Stimulated activated naive CD8-positive, alpha-beta T cell treated with anti-CD3 and anti-CD28 coated beads, Interleukin-15, amount 100 ng/mL, for 72 hours (primary cell): Measurements from ENCODE around the gene ENOPH1.
"Not testable (repeated sequence)": the region's sequence is repeated elsewhere in the genome, so short reads cannot be mapped to it uniquely, and the experiment has no call there.

Experiments used
- ATAC-seq: fragments of 150-1000 bp; cut with Tn5 transposase; 2 replicates; pipeline ENCODE4 v1.10.0; 2021; ENCODE audit warnings: mild to moderate bottlenecking, moderate library complexity
- DNase-seq, 2 donors: peaks; one replicate each; pipeline ENCODE4 v3.0.0; 2021 to 2022
- H3K27ac Mint-ChIP-seq, 2 donors: one replicate each; pipeline ENCODE4 v1.8.0; 2022; ENCODE audit warnings: mild to moderate bottlenecking in 2 of 2, mixed read lengths in 2 of 2, moderate library complexity in 2 of 2
- H3K27me3 Mint-ChIP-seq: one replicate; pipeline ENCODE4 v1.8.0; 2022; ENCODE audit warnings: mixed read lengths
- H3K4me1 Mint-ChIP-seq: one replicate; pipeline ENCODE4 v1.8.0; 2022; ENCODE audit warnings: mild to moderate bottlenecking, mixed read lengths
- H3K4me3 Mint-ChIP-seq, 2 donors: one replicate each; pipeline ENCODE4 v1.8.0; 2022; ENCODE audit warnings: mild to moderate bottlenecking in 2 of 2, mixed read lengths in 2 of 2, moderate library complexity in 1 of 2
- H3K9me3 Mint-ChIP-seq, 2 donors: one replicate each; pipeline ENCODE4 v1.8.0; 2022; ENCODE audit warnings: mixed read lengths in 2 of 2

Gene ENOPH1

GRCh38 chr4:82430193-82430963 is at the start of gene ENOPH1, which contains the start of gene HNRNPDL:
TSS of gene ENOPH1 (plus strand) at chr4:82430590. CDS start at chr4:82430830, 240 bp downstream.
TSS of gene HNRNPDL (minus strand) at chr4:82430462. CDS start at chr4:82429690, 772 bp downstream.
- peak within 1 kb of the TSS; percentile 97 to 99 for H3K27ac Mint-ChIP-seq
- H3K27me3 Mint-ChIP-seq: no peaks in the 10 kb centered on the region
- ATAC-seq: peak; percentile 81
- peak within 1 kb of the TSS; percentile 97 to 100 for H3K4me3 Mint-ChIP-seq
- H3K9me3 Mint-ChIP-seq: no peaks in the 10 kb centered on the region
- peaks cover 75% of the 10 kb centered on the region for H3K4me1 Mint-ChIP-seq
- peak; percentile 99 for DNase-seq

DNA sequence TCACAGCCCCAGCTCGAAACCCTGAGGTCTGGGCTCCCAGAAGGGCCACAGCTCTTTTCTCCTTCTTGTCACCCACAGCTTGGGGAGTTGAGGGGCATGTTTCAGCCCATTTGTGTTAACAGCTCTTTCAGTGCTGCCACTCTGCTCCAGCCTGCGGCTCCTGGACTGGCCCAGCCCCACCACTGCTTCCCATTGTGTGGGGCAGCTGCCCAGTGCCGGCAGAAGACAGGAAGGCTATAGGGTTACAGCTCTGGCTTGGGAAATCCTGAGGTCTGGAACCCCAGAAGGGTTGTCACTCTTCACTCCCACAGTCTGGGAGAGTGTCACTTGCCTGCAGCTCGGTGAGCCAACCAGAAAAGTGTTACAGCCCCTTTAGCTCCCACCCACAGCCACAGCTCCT is 49.6 kb upstream of the ENOPH1 start:
- Mint-ChIP-seq H3K9me3 (peaks cover 2 to 7% of the 10 kb centered on the region in 2 donors), H3K27me3 (peaks cover 4% of the 10 kb centered on the region), H3K4me1 (peaks cover 15% of the 10 kb centered on the region), H3K27ac (no peak overlapping the region), H3K4me3 (no peak overlapping the region)
- ATAC-seq (no peak), DNase-seq (no peak)

DNA sequence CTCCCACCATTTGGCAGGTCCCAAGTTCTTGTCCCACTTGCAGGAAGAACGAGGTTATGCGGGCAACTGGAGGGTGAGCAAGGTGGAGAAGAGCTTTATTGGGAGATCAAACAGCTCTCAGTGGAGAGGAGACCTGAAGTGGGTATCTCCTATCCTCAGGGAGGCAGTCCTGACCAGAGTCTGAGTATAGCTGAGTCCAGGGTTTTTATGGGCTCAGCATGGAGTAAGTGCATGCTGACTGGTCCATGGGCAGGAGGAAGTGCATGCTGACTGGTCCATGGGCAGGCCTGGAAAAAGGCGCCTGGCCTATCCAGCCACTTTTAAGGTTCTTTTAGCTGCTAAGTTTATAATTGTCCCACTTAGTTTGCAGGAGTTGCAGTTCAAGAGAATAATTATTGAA is 49.2 kb upstream of the ENOPH1 start:
- ATAC-seq (no peak), DNase-seq (no peak)
- peaks cover 11% of the 10 kb centered on the region for H3K4me1 Mint-ChIP-seq
- no peak overlapping the region for H3K27ac Mint-ChIP-seq
- peaks cover 8% of the 10 kb centered on the region for H3K27me3 Mint-ChIP-seq
- H3K9me3 Mint-ChIP-seq: peaks cover 3 to 7% of the 10 kb centered on the region in 2 donors
- H3K4me3 Mint-ChIP-seq: no peak overlapping the region

DNA sequence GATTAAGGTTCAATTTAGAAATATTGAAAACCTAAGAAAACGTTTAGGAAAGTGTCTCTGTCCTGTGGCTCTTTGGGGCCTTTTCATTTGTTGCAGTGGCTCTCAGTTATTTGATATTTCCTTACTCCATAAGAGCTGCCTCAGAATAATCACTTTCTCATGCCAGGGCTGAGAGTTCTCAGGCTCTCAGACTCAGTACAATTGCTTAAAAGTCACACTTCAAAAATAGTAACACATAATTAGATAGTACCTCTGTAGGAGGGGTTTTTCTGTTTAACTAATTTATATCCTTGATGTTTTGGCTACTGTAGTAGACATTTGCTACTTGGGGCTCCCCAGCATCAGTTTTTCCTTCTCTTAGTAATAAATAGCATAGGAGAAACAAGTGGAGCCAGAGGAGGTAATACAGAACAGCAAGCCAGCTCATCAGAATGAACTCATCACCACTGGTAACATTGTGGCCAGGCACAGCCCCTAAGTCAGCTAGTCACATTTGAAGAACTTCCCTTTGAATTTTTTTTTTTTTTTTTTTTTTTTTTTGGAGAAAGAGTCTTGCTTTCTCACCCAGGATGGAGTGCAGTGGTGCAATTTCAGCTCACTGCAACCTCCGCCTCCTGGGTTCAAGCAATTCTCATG is 48.6 kb upstream of the ENOPH1 start:
- ATAC-seq (no peak), DNase-seq (no peak)
- Mint-ChIP-seq H3K27ac (no peak overlapping the region), H3K4me1 (peaks cover 6% of the 10 kb centered on the region), H3K4me3 (no peak overlapping the region), H3K9me3 (peaks cover 3 to 7% of the 10 kb centered on the region in 2 donors), H3K27me3 (peaks cover 8% of the 10 kb centered on the region)

DNA sequence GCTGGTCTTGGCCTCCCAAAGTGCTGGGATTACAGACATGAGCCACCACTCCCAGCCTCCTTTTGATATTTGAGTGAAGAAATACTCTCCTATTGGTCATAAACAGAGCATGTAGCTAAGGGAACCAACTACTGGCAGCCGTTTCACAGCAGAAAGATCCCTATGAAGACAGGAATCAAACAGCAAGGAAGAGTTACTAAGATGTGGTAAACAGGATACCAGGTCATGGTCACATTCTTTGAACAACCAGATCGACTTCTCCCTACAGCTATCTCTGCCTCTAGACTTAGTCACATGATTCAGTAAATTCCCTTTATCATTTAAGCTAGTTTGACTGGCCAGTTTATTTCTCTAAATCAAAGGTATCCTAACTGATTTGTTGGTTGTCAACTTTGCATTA is 47.6 kb upstream of the ENOPH1 start:
- H3K27me3 Mint-ChIP-seq: peaks cover 8% of the 10 kb centered on the region
- H3K4me3 Mint-ChIP-seq: no peak overlapping the region
- no peak for ATAC-seq
- peaks cover 3 to 7% of the 10 kb centered on the region in 2 donors for H3K9me3 Mint-ChIP-seq
- H3K4me1 Mint-ChIP-seq: peaks cover 2% of the 10 kb centered on the region
- no peak for DNase-seq
- H3K27ac Mint-ChIP-seq: no peak overlapping the region

- ATAC-seq, H3K4me3 Mint-ChIP-seq, DNase-seq, H3K4me1 Mint-ChIP-seq, H3K27me3 Mint-ChIP-seq, H3K9me3 Mint-ChIP-seq: not testable (repeated sequence)
- H3K27ac Mint-ChIP-seq: peak overlapping the region in 1 of 2 donors; percentile 54
Observed at GRCh38 chr4:82386312-82386711, 44.1 kb upstream of the ENOPH1 start.

DNA sequence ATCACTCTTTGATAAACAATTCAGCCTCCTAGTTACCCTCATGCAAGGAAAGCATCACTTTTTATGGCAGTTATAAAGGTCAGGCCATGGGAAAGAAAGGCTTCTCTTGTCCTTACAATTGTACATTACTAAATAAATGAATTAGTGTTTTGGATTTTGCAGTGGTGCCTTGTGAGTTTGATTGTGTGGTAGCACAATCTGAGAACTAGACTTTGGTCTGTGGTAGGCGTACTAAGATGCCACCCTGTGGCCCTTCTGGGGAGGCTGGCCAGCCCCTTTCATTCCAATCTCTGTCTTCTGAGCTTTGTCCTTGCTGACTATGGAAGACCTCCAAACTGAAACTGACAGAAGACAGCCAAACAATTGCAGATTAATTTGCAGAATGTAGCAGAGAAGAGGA is 42.0 kb upstream of the ENOPH1 start:
- ATAC-seq: no peak
- no peak overlapping the region for H3K27ac Mint-ChIP-seq
- no peak overlapping the region for H3K4me3 Mint-ChIP-seq
- H3K9me3 Mint-ChIP-seq: peaks cover 0 to 3% of the 10 kb centered on the region in 2 donors
- H3K4me1 Mint-ChIP-seq: no peaks in the 10 kb centered on the region
- H3K27me3 Mint-ChIP-seq: peaks cover 8% of the 10 kb centered on the region
- DNase-seq: no peak

- not testable (repeated sequence) for DNase-seq, H3K27me3 Mint-ChIP-seq, H3K9me3 Mint-ChIP-seq, H3K4me1 Mint-ChIP-seq, H3K4me3 Mint-ChIP-seq, ATAC-seq
- H3K27ac Mint-ChIP-seq: peak overlapping the region in 1 of 2 donors; percentile 83
Observed at GRCh38 chr4:82390061-82390460, 40.3 kb upstream of the ENOPH1 start.

- Mint-ChIP-seq H3K4me3 (no peak overlapping the region), H3K27ac (no peak overlapping the region), H3K4me1 (no peaks in the 10 kb centered on the region), H3K9me3 (no peaks in the 10 kb centered on the region), H3K27me3 (no peaks in the 10 kb centered on the region)
- no peak for DNase-seq
- ATAC-seq: no peak
Observed at GRCh38 chr4:82394896-82395295, 35.5 kb upstream of the ENOPH1 start.

- Mint-ChIP-seq H3K27me3 (peaks cover 9% of the 10 kb centered on the region), H3K27ac (no peak overlapping the region), H3K4me3 (no peak overlapping the region), H3K4me1 (peaks cover 9% of the 10 kb centered on the region), H3K9me3 (no peaks in the 10 kb centered on the region)
- DNase-seq: no peak
- no peak for ATAC-seq
Observed at GRCh38 chr4:82397527-82397926, 32.9 kb upstream of the ENOPH1 start.

- peaks cover 9% of the 10 kb centered on the region for H3K4me1 Mint-ChIP-seq
- no peak overlapping the region for H3K27ac Mint-ChIP-seq
- ATAC-seq: no peak
- H3K27me3 Mint-ChIP-seq: peaks cover 9% of the 10 kb centered on the region
- DNase-seq: no peak
- H3K4me3 Mint-ChIP-seq: no peak overlapping the region
- H3K9me3 Mint-ChIP-seq: no peaks in the 10 kb centered on the region
Observed at GRCh38 chr4:82398263-82398662, 32.1 kb upstream of the ENOPH1 start.

DNA sequence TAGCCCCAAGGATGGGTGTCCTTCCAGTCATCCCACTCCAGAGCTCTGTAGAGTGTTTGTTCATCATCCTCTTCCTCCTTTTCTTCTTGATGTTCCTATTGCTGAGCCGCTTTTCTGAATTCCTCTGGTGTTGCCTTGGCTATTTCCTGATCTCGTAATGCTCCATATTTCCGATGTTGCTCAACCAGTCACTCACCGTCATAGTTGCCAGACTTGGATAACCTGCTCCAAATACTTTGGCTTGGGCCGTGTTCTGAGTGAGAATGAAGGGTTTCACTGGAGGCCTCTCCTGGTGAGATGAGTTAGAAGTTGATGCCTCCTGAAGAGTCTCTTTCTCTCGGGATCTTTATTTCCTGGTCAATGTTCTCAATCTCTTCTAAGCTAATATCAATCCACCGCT is 28.8 kb upstream of the ENOPH1 start:
- Mint-ChIP-seq H3K27ac (no peak overlapping the region), H3K27me3 (peaks cover 9% of the 10 kb centered on the region), H3K4me3 (no peak overlapping the region), H3K4me1 (peaks cover 9% of the 10 kb centered on the region), H3K9me3 (no peaks in the 10 kb centered on the region)
- ATAC-seq (no peak), DNase-seq (no peak)

DNA sequence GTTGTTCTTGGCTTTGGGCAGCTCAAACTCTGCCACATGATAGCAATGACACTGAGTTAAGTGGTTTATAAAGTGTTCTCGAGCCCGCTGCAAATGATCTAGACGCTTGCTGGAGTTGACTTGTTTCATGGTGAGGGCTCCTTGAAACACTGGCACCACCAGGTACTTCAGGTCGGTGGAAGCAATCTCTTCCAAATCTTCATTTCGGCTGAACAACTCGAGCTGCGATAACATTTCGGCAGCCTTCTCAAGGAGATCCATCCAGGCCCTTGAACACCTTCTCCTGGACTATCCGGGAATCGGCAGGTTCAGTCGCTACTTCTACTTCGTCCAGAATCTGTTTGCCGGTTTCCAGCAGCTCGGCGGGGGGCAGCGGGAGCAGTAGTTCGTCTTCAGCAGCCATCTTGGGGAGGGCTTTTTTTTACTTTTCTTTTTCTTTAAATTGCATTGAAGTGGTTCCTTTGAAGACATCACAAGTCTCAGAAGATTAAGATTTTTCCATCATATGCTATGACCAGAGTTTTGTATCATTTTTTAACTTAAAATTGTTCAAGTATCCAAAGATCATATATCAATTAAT is 28.1 kb upstream of the ENOPH1 start:
- DNase-seq: no peak
- no peak for ATAC-seq
- no peak overlapping the region for H3K27ac Mint-ChIP-seq
- peaks cover 9% of the 10 kb centered on the region for H3K4me1 Mint-ChIP-seq
- peaks cover 9% of the 10 kb centered on the region for H3K27me3 Mint-ChIP-seq
- H3K9me3 Mint-ChIP-seq: no peaks in the 10 kb centered on the region
- H3K4me3 Mint-ChIP-seq: no peak overlapping the region

DNA sequence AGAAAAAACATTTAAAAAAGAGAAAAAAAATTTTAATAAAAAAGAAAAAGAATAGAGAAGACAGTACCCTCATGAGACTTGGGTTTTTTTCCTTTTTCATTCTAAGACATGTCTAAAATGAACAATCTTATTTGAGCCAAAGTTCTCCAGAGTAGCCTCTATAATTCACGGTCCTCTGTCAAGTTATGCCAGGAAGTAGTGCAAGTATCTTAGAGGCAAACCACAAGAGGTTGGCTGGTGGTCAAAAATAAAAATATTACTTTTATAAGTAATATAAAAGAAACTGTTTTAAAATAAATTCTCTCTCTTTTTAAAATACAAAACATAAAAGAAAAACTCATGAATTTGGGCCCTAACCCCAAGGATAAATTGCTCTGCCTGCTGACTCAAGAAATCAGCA is 26.7 kb upstream of the ENOPH1 start:
- Mint-ChIP-seq H3K4me1 (peaks cover 9% of the 10 kb centered on the region), H3K4me3 (no peak overlapping the region), H3K9me3 (no peaks in the 10 kb centered on the region), H3K27ac (no peak overlapping the region), H3K27me3 (peaks cover 9% of the 10 kb centered on the region)
- DNase-seq (no peak), ATAC-seq (no peak)

DNA sequence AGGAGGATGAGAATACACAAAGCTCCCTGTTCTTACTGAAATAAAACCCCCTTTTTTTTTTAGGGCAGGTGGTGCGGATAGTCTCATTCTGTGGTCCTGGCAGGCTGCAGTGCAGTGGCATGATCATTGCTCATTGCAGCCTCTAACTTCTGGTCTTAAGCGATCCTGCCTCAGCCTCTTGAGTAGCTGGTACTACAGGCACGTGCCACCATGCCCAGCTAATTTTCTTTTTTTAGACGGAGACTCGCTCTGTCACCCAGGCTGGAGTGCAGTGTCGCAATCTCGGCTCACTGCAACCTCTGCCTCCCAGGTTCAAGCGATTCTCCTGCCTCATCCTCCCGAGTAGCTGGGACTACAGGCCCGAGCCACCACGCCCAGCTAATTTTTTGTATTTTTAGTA is 15.3 kb upstream of the ENOPH1 start:
- peaks cover 11% of the 10 kb centered on the region for H3K4me1 Mint-ChIP-seq
- H3K27me3 Mint-ChIP-seq: peaks cover 43% of the 10 kb centered on the region
- H3K9me3 Mint-ChIP-seq, H3K27ac Mint-ChIP-seq, ATAC-seq, H3K4me3 Mint-ChIP-seq, DNase-seq: not testable (repeated sequence)

- Mint-ChIP-seq H3K27me3 (peaks cover 43% of the 10 kb centered on the region), H3K4me3 (peak overlapping the region; percentile 49 to 51)
- no peak for ATAC-seq
Observed at GRCh38 chr4:82415922-82416365, 14.4 kb upstream of the ENOPH1 start.

More at GRCh38 chr4:82415922-82416365, 14.4 kb upstream of the ENOPH1 start:
- Mint-ChIP-seq H3K9me3 (peaks cover 0 to 4% of the 10 kb centered on the region in 2 donors), H3K4me1 (peaks cover 17% of the 10 kb centered on the region), H3K27ac (peak overlapping the region in 1 of 2 donors; percentile 12)
- DNase-seq: no peak
